Measurements from ENCODE around the gene CEP128. TPM values are rescaled to one million over a fixed set of nuclear protein-coding genes. Genes with fewer than 3 reads are reported as not detected.

Gene CEP128
- total RNA-seq, 2 experiments from 2014 or later, result 18.6 to 21.6 TPM

DNA sequence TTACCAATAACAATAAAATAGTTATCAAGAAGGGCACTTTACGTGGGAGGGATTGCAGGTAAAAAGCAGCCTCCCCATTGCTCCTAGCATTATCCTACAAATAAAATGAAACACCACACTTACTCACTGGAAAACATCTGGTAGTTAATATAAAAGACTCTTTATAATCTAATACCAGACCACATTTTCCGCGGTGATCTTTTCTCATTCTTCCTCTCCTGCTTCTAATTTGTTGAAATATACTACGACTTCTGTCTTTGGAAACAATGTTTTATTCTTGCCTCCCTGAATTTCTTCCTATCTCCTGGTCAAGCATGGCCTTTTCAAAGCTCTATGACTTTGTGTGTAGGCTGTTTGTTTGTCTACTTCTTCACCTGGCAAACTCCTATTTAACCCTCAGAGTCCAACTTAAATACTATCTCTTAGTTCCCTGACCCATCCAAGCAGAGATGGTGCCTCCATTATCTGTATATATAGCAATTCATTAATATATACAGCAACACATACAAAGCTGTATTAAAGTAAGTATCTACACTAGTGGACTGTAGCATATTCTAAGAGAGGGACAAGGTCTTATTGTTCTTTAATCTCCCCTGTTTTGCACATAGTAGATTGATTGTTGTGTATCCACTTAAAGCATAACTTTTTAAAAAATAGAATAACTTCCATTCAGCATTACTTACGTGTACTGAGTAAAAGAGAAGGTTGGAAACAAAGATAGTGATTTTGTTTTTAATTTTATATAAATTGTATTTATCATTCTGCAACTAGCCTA lies 228.3 kb downstream of the CEP128 start:
- H3K4me3 Mint-ChIP-seq, result no peak overlapping the region
- ChIA-PET POLR2A (no interaction called here), CTCF (interaction anchor here (1.0 kb wide), 1 partner anchor 16 kb away, joined by 4 read pairs; no protein-coding TSS in a partner anchor)
- H3K27ac Mint-ChIP-seq, result no peak overlapping the region
- H3K9me3 Mint-ChIP-seq (ENCODE audit: low read depth), result no peaks in the 10 kb centered on the region
- intact Hi-C loops (cut with DNase I, micrococcal nuclease), result no loop called here
- peaks cover 3% of the 10 kb centered on the region for H3K4me1 Mint-ChIP-seq
- ATAC-seq, result no peak
- H3K36me3 Mint-ChIP-seq (ENCODE audit: low read depth), result no peaks in the 10 kb centered on the region
- H3K27me3 Mint-ChIP-seq, result no peaks in the 10 kb centered on the region
- DNase-seq, result no peak

DNA sequence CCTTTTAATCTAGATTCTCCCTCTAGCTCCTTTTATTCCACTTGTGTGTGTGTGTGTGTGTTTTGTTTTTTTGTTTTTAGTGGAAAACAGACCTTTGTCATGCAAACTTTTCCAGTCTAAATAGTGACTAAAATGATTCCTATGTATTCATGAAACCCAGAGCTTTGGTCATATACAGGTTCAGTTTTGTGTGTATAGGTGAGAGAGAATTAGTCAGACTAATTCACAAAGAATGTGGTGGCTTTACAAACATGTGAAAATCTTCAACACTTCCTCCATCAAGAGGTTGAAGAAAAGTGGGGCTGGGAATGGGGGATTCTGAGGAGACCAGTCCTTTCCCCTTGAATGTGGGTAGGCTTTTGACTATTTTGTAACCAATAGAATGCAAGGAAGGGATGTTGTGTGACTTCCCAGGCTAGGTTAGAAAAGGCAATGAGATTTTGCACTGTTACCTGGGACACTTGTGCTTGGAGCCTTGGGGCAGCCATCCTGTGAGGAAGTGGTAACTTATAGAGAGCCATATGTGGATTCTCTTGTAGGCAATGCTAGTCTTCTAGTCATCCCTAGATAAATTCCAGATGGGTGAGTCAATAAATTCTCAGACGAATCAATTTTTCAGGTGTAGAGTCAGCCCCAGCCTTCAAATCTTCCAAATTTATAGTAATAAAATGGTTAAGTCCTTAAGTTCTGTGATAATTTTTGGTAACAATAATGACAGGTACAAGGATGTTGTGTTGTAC lies 236.1 kb downstream of the CEP128 start:
- ChIA-PET POLR2A (interaction anchor here (0.5 kb wide), 1 partner anchor 802 kb away, joined by 3 read pairs; no protein-coding TSS in a partner anchor), CTCF (interaction anchor here (0.8 kb wide), 1 partner anchor 1183 kb away, joined by 3 read pairs; no protein-coding TSS in a partner anchor)
- H3K4me1 Mint-ChIP-seq, result no peaks in the 10 kb centered on the region
- no peak overlapping the region for H3K4me3 Mint-ChIP-seq
- intact Hi-C loops (cut with DNase I, micrococcal nuclease), result no loop called here
- H3K27me3 Mint-ChIP-seq, result no peaks in the 10 kb centered on the region
- H3K27ac Mint-ChIP-seq, result no peak overlapping the region
- no peaks in the 10 kb centered on the region for H3K9me3 Mint-ChIP-seq (ENCODE audit: low read depth)
- ATAC-seq, result no peak
- no peak for DNase-seq
- H3K36me3 Mint-ChIP-seq (ENCODE audit: low read depth), result no peaks in the 10 kb centered on the region

- no peak overlapping the region for H3K27ac Mint-ChIP-seq
- no peak for ATAC-seq
- H3K36me3 Mint-ChIP-seq (ENCODE audit: low read depth), result no peaks in the 10 kb centered on the region
- CTCF ChIA-PET, result no interaction called here
- intact Hi-C loops (cut with DNase I, micrococcal nuclease), result no loop called here
- no peak overlapping the region for H3K4me3 Mint-ChIP-seq
- no peaks in the 10 kb centered on the region for H3K9me3 Mint-ChIP-seq (ENCODE audit: low read depth)
- H3K27me3 Mint-ChIP-seq, result no peaks in the 10 kb centered on the region
- POLR2A ChIA-PET, result no interaction called here
- no peak for DNase-seq
- H3K4me1 Mint-ChIP-seq, result no peaks in the 10 kb centered on the region
Observed at GRCh38 chr14:80700601-80701000, 240.9 kb downstream of the CEP128 start.

GRCh38 chr14:80699861-80700260 lies 241.7 kb downstream of the CEP128 start:
- Mint-ChIP-seq H3K4me3 (no peak overlapping the region), H3K4me1 (no peaks in the 10 kb centered on the region), H3K27ac (no peak overlapping the region), H3K9me3 (ENCODE audit: low read depth) (no peaks in the 10 kb centered on the region), H3K36me3 (ENCODE audit: low read depth) (no peaks in the 10 kb centered on the region), H3K27me3 (no peaks in the 10 kb centered on the region)
- DNase-seq (no peak), ATAC-seq (peak; percentile 19)
- intact Hi-C loops (cut with DNase I, micrococcal nuclease), result no loop called here
- ChIA-PET CTCF (no interaction called here), POLR2A (no interaction called here)

GRCh38 chr14:80698974-80699373 lies 242.6 kb downstream of the CEP128 start:
- ChIA-PET CTCF (no interaction called here), POLR2A (no interaction called here)
- H3K4me1 Mint-ChIP-seq, result no peaks in the 10 kb centered on the region
- H3K36me3 Mint-ChIP-seq (ENCODE audit: low read depth), result peaks cover 2% of the 10 kb centered on the region
- DNase-seq, result no peak
- H3K9me3 Mint-ChIP-seq (ENCODE audit: low read depth), result peaks cover under 1% of the 10 kb centered on the region
- H3K27ac Mint-ChIP-seq, result no peak overlapping the region
- no peak overlapping the region for H3K4me3 Mint-ChIP-seq
- H3K27me3 Mint-ChIP-seq, result no peaks in the 10 kb centered on the region
- intact Hi-C loops (cut with DNase I, micrococcal nuclease), result no loop called here
- no peak for ATAC-seq

GRCh38 chr14:80695869-80696268 lies 245.7 kb downstream of the CEP128 start:
- intact Hi-C loops (cut with DNase I, micrococcal nuclease), result no loop called here
- H3K27ac Mint-ChIP-seq, result no peak overlapping the region
- no peak for DNase-seq
- ChIA-PET CTCF (no interaction called here), POLR2A (no interaction called here)
- no peaks in the 10 kb centered on the region for H3K4me1 Mint-ChIP-seq
- no peak overlapping the region for H3K4me3 Mint-ChIP-seq
- H3K27me3 Mint-ChIP-seq, result no peaks in the 10 kb centered on the region
- no peak for ATAC-seq
- peaks cover 2% of the 10 kb centered on the region for H3K36me3 Mint-ChIP-seq (ENCODE audit: low read depth)
- peaks cover 2% of the 10 kb centered on the region for H3K9me3 Mint-ChIP-seq (ENCODE audit: low read depth)

DNA sequence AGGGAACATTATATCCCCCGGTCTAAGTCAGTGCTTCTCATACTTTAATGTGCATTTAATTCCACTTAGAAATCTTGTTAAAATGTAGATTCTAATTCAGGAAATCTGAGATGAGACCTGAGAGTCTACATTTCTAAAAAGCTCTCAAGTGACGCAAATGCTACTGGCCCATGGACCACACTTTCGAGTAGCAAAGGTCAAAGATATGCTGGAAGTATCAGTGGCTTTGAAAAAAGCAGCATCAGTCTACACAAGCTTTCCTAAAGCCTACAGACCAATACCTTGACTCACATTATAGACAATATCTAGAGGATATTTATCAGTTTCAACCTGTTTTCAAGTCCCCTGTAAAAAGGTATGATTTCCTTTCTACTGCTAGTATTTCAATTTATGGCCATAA lies 248.6 kb downstream of the CEP128 start:
- Mint-ChIP-seq H3K4me1 (no peaks in the 10 kb centered on the region), H3K27ac (no peak overlapping the region), H3K9me3 (ENCODE audit: low read depth) (peaks cover 3% of the 10 kb centered on the region), H3K36me3 (ENCODE audit: low read depth) (peaks cover 4% of the 10 kb centered on the region), H3K4me3 (no peak overlapping the region), H3K27me3 (no peaks in the 10 kb centered on the region)
- no peak for ATAC-seq
- ChIA-PET POLR2A (no interaction called here), CTCF (no interaction called here)
- intact Hi-C loops (cut with DNase I, micrococcal nuclease), result no loop called here
- DNase-seq, result no peak

GRCh38 chr14:80681651-80682050 lies 259.9 kb downstream of the CEP128 start:
- Mint-ChIP-seq H3K4me1 (no peaks in the 10 kb centered on the region), H3K9me3 (ENCODE audit: low read depth) (peaks cover 37% of the 10 kb centered on the region), H3K27me3 (no peaks in the 10 kb centered on the region), H3K4me3 (no peak overlapping the region), H3K27ac (no peak overlapping the region), H3K36me3 (ENCODE audit: low read depth) (peaks cover 41% of the 10 kb centered on the region)
- ChIA-PET POLR2A (no interaction called here), CTCF (no interaction called here)
- DNase-seq (no peak), ATAC-seq (no peak)
- intact Hi-C loops (cut with DNase I, micrococcal nuclease), result no loop called here

DNA sequence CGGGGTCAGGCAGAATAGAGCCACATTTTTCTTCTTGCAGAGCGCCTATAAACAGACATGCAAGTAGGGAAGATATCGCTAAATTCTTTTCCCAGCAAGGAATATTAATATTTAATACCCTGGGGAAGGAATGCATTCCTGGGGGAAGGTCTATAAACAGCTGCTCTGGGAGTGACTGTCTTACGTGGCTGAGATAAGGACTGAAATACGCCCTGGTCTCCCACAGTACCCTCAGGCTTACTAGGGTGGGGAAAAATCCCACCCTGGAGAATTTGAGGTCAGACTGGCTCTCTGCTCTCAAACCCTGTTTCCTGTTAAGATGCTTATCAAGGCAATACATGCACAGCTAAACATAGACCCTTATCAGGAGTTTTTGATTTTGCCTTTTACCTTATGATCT lies 262.3 kb downstream of the CEP128 start:
- H3K27me3 Mint-ChIP-seq, result no peaks in the 10 kb centered on the region
- ChIA-PET POLR2A (no interaction called here), CTCF (no interaction called here)
- intact Hi-C loops (cut with DNase I, micrococcal nuclease), result no loop called here
- ATAC-seq (no peak), DNase-seq (no peak)
- H3K9me3 Mint-ChIP-seq (ENCODE audit: low read depth), result peaks cover 30% of the 10 kb centered on the region
- no peaks in the 10 kb centered on the region for H3K4me1 Mint-ChIP-seq
- peaks cover 35% of the 10 kb centered on the region for H3K36me3 Mint-ChIP-seq (ENCODE audit: low read depth)
- H3K27ac Mint-ChIP-seq, result no peak overlapping the region
- H3K4me3 Mint-ChIP-seq, result no peak overlapping the region

DNA sequence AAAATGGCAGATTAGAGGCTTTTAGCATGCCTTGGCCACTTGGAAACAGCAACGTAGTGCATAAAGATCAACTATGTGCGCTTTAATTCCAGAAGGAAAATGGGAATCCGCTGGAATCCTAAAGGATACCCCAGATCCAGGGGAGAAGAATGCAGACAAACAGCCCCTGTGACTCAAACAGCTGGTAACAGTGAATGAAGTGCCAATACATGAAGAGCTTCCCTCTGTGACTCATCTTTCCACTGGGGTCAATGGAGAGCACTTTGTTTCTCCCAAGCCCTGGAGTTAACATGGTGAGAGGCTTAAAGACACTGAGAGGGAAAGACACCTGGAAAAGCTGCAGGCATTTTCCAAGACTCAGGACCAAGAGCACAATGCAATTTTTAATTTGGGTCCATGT lies 263.1 kb downstream of the CEP128 start:
- Mint-ChIP-seq H3K4me3 (no peak overlapping the region), H3K4me1 (no peaks in the 10 kb centered on the region), H3K36me3 (ENCODE audit: low read depth) (peaks cover 34% of the 10 kb centered on the region), H3K27me3 (no peaks in the 10 kb centered on the region), H3K9me3 (ENCODE audit: low read depth) (peaks cover 25% of the 10 kb centered on the region), H3K27ac (no peak overlapping the region)
- ChIA-PET POLR2A (no interaction called here), CTCF (interaction anchor here (0.6 kb wide), 1 partner anchor 12 kb away, joined by 3 read pairs; no protein-coding TSS in a partner anchor)
- DNase-seq (no peak), ATAC-seq (no peak)
- intact Hi-C loops (cut with DNase I, micrococcal nuclease), result no loop called here

- Mint-ChIP-seq H3K4me3 (no peak overlapping the region), H3K27ac (no peak overlapping the region), H3K9me3 (ENCODE audit: low read depth) (peaks cover 23% of the 10 kb centered on the region), H3K36me3 (ENCODE audit: low read depth) (peaks cover 13% of the 10 kb centered on the region), H3K27me3 (no peaks in the 10 kb centered on the region), H3K4me1 (no peaks in the 10 kb centered on the region)
- no peak for DNase-seq
- ChIA-PET POLR2A (no interaction called here), CTCF (no interaction called here)
- intact Hi-C loops (cut with DNase I, micrococcal nuclease), result no loop called here
- ATAC-seq, result no peak
Observed at GRCh38 chr14:80669426-80669825, 272.1 kb downstream of the CEP128 start.

- ChIA-PET POLR2A (no interaction called here), CTCF (no interaction called here)
- peaks cover 10% of the 10 kb centered on the region for H3K36me3 Mint-ChIP-seq (ENCODE audit: low read depth)
- no peaks in the 10 kb centered on the region for H3K4me1 Mint-ChIP-seq
- no peak overlapping the region for H3K4me3 Mint-ChIP-seq
- DNase-seq, result no peak
- no peak overlapping the region for H3K27ac Mint-ChIP-seq
- intact Hi-C loops (cut with DNase I, micrococcal nuclease), result no loop called here
- no peak for ATAC-seq
- no peaks in the 10 kb centered on the region for H3K27me3 Mint-ChIP-seq
- peaks cover 14% of the 10 kb centered on the region for H3K9me3 Mint-ChIP-seq (ENCODE audit: low read depth)
Observed at GRCh38 chr14:80664576-80664975, 277.0 kb downstream of the CEP128 start.
